Prostate gland (tissue), 2 donors: ENCODE data around the gene RAP1GAP. TPM values are rescaled to one million over a fixed set of nuclear protein-coding genes. Genes with fewer than 3 reads are reported as not detected.

Experiments used
- DNase-seq: peaks from one replicate; pipeline ENCODE4 v3.0.0-alpha.2; 2019; ENCODE audit warnings: low spot score
- H3K27ac ChIP-seq, 2 donors: fragments of 200-600 bp; sonication (generic); 2 replicates each; pipeline ENCODE4 v1.5.1; 2017 to 2019
- H3K27me3 ChIP-seq: fragments of 200-600 bp; sonication (generic); replicated peaks from 2 replicates; pipeline ENCODE4 v1.5.1; 2019; ENCODE audit not compliant: insufficient read depth
- H3K36me3 ChIP-seq, 2 donors: fragments of 200-600 bp; sonication (generic); 1 replicate in 1 of 2; 2 replicates in 1 of 2; pipeline versions ENCODE4 v1.5.1 to v1.8.1; 2017 to 2019
- H3K4me1 ChIP-seq: fragments of 200-600 bp; sonication (generic); replicated peaks from 2 replicates; pipeline ENCODE4 v1.5.1; 2019
- H3K4me3 ChIP-seq, 2 donors: fragments of 200-600 bp; sonication (generic); 2 replicates each; pipeline ENCODE4 v1.5.1; 2017 to 2019
- H3K9me3 ChIP-seq: fragments of 200-600 bp; sonication (generic); 2 replicates; pipeline ENCODE4 v1.5.1; 2017
- CTCF ChIP-seq, 4 experiments: fragments of 200-600 bp in 2 of 4; fragments of 450-650 bp in 2 of 4; sonication (generic) in 2 of 4; IDR thresholded peaks; 1 replicate in 3 of 4; 2 replicates in 1 of 4; pipeline ENCODE4 v1.5.1; 2016 to 2019; ENCODE audit warnings: antibody characterized with exemption in 4 of 4, mild to moderate bottlenecking in 2 of 4, moderate library complexity in 2 of 4
- POLR2A ChIP-seq: fragments of 450-650 bp; IDR thresholded peaks from one replicate; pipeline ENCODE4 v1.6.1; 2016; ENCODE audit warnings: antibody characterized with exemption, mild to moderate bottlenecking
- POLR2AphosphoS5 ChIP-seq: sonication (generic); formaldehyde crosslinking; IDR thresholded peaks from one replicate; pipeline ENCODE4 v1.6.1; 2017; ENCODE audit warnings: antibody characterized with exemption
- WGBS: methylation state at CpG from one replicate; pipeline ENCODE4 v1.1.5; 2018; 5-methylcytosine and 5-hydroxymethylcytosine counted together
- intact Hi-C: fragments of 100-400 bp; cut with DNase I; formaldehyde crosslinking; loops from one replicate; pipeline ENCODE4 v1.14.2; 2022
- total RNA-seq, 2 donors: library from RNA; depleted of rRNA; stranded (reverse); fragments of >200 nt; gene quantifications; one replicate each; pipeline ENCODE4 v1.1.0, GENCODE V29; 2016

Gene RAP1GAP
- total RNA-seq, 2 donors from 2014 or later = 22.9 to 36.1 TPM

GRCh38 chr1:21562896-21563295 is 106.3 kb downstream of the RAP1GAP start:
- intact Hi-C loops = no loop called here
- 98% methylated on average over 15 of the region's 15 CpGs for WGBS
- DNase-seq = no peak
- H3K27me3 ChIP-seq = no peaks in the 10 kb centered on the region
- H3K4me3 ChIP-seq = no peak overlapping the region
- H3K27ac ChIP-seq = no peak overlapping the region
- no peak for TF ChIP-seq POLR2A
- no peak for TF ChIP-seq POLR2AphosphoS5
- TF ChIP-seq CTCF (IDR thresholded peaks at IDR 0.05) = no peak
- no peaks in the 10 kb centered on the region for H3K4me1 ChIP-seq
- no peaks in the 10 kb centered on the region for H3K36me3 ChIP-seq
- no peaks in the 10 kb centered on the region for H3K9me3 ChIP-seq

- Histone ChIP-seq H3K4me1 (no peaks in the 10 kb centered on the region), H3K4me3 (no peak overlapping the region), H3K36me3 (no peaks in the 10 kb centered on the region), H3K9me3 (no peaks in the 10 kb centered on the region), H3K27me3 (no peaks in the 10 kb centered on the region), H3K27ac (no peak overlapping the region)
- no peak for DNase-seq
- intact Hi-C loops = no loop called here
- TF ChIP-seq CTCF (IDR thresholded peaks at IDR 0.05) (no peak), POLR2A (no peak), POLR2AphosphoS5 (no peak)
- WGBS = 91% methylated on average over 12 of the region's 12 CpGs
Observed at GRCh38 chr1:21560916-21561638, 108.1 kb downstream of the RAP1GAP start.

- intact Hi-C loops = no loop called here
- Histone ChIP-seq H3K4me1 (no peaks in the 10 kb centered on the region), H3K27me3 (no peaks in the 10 kb centered on the region), H3K27ac (no peak overlapping the region), H3K36me3 (no peaks in the 10 kb centered on the region), H3K9me3 (no peaks in the 10 kb centered on the region), H3K4me3 (no peak overlapping the region)
- 83% methylated on average over 5 of the region's 5 CpGs for WGBS
- no peak for DNase-seq
- TF ChIP-seq CTCF (IDR thresholded peaks at IDR 0.05) = no peak
- TF ChIP-seq POLR2A = no peak
Observed at GRCh38 chr1:21559788-21560567, 109.2 kb downstream of the RAP1GAP start.

GRCh38 chr1:21553116-21553926 is 115.8 kb downstream of the RAP1GAP start:
- H3K36me3 ChIP-seq = no peaks in the 10 kb centered on the region
- H3K4me1 ChIP-seq = no peaks in the 10 kb centered on the region
- DNase-seq = no peak
- no peak overlapping the region for H3K27ac ChIP-seq
- no peaks in the 10 kb centered on the region for H3K9me3 ChIP-seq
- H3K27me3 ChIP-seq = no peaks in the 10 kb centered on the region
- intact Hi-C loops = no loop called here
- TF ChIP-seq POLR2AphosphoS5 = no peak
- TF ChIP-seq CTCF (IDR thresholded peaks at IDR 0.05) = no peak
- no peak for TF ChIP-seq POLR2A
- WGBS = 50% methylated on average over 8 of the region's 8 CpGs
- no peak overlapping the region for H3K4me3 ChIP-seq
